Ovary (tissue), 9 donors: Measurements from ENCODE around the gene MAIP1. TPM values are rescaled to one million over a fixed set of nuclear protein-coding genes. Genes with fewer than 3 reads are reported as not detected.

Experiments
- DNase-seq, 5 donors: peaks; one replicate each; pipeline ENCODE4 v3.0.0-alpha.2; 2019 to 2020
- H3K27ac ChIP-seq, 2 donors: fragments of 200-600 bp; one replicate each; pipeline versions ENCODE4 v1.5.1 to v1.8.0; 2019 to 2022
- H3K27me3 ChIP-seq: fragments of 200-600 bp; one replicate; pipeline ENCODE4 v1.8.0; 2022
- H3K36me3 ChIP-seq: fragments of 200-600 bp; sonication (generic); one replicate; pipeline ENCODE4 v1.5.1; 2019
- H3K4me1 ChIP-seq: one replicate; pipeline ENCODE4 v1.8.1; 2013; ENCODE audit warnings: mild to moderate bottlenecking, moderate library complexity; ENCODE audit not compliant: insufficient read depth
- H3K4me3 ChIP-seq: fragments of 200-600 bp; sonication (generic); one replicate; pipeline ENCODE4 v1.5.1; 2017
- H3K9me3 ChIP-seq, 2 donors: fragments of 200-600 bp in 1 of 2; sonication (generic) in 1 of 2; one replicate each; pipeline versions ENCODE4 v1.5.1 to v1.8.1; 2013 to 2019; ENCODE audit warnings: mild to moderate bottlenecking in 1 of 2, moderate library complexity in 1 of 2
- EP300 ChIP-seq: sonication (generic); formaldehyde crosslinking; IDR thresholded peaks from one replicate; pipeline ENCODE4 v1.6.1; 2017; ENCODE audit warnings: antibody characterized with exemption
- POLR2A ChIP-seq: fragments of 450-650 bp; IDR thresholded peaks from one replicate; pipeline ENCODE4 v1.6.1; 2017; ENCODE audit warnings: antibody characterized with exemption, mild to moderate bottlenecking, moderate library complexity
- WGBS, 3 donors: extraction: QIAGEN DNeasy Blood & Tissue Kit in 1 of 3; methylation state at CpG; one replicate each; pipeline versions ENCODE4 v1.1.5 to v1.1.7; 2013 to 2017; 5-methylcytosine and 5-hydroxymethylcytosine counted together
- intact Hi-C, 4 donors: fragments of 100-400 bp; cut with DNase I; formaldehyde crosslinking; loops; one replicate each; pipeline versions ENCODE4 v1.11.0 to v1.15.1; 2022 to 2023
- polyA plus RNA-seq, 2 donors: library from polyadenylated mRNA; stranded (reverse); fragments of 200-250 nt in 1 of 2; fragments of 350-450 nt in 1 of 2; fragmentation: Illumina TruSeq in 1 of 2; extraction: RNeasy Lipid Tissue Mini Kit (QIAGEN cat#74804) in 1 of 2; gene quantifications; one replicate each; pipeline ENCODE4 v1.2.3, GENCODE V29; 2013 to 2014
- total RNA-seq, 7 donors: library from RNA; depleted of rRNA in 2 of 7; stranded (reverse); fragments of >200 nt in 2 of 7; fragmentation: NEBNext Ultra II Directional in 3 of 7; extraction: Animal tissue kit (Norgen Biotek cat#: 25700) in 3 of 7; gene quantifications; one replicate each; pipeline versions ENCODE4 v1.1.0 to v1.2.4, GENCODE V29; 2016 to 2023
- TF ChIP-seq, protein P1 (sequence below), 3 donors: fragments of 450-650 bp in 2 of 3; fragments of 200-600 bp in 1 of 3; IDR thresholded peaks; one replicate each; pipeline versions ENCODE4 v1.5.1 to v1.8.0; 2016 to 2022; ENCODE audit warnings: antibody characterized with exemption in 3 of 3, mild to moderate bottlenecking in 1 of 3
- donor health status: DM: no; HTN: no; CAD: no; lungs with moderate emphysema.
- donor health status: DM: no; HTN: no; CAD: no.
- donor health status: Bipolar disorder and iron deficiency.
- donor health status: DM: yes; HTN: yes; CAD: no.
- donor health status: DM: no; HTN: no; CAD: no.
- donor health status: DM: yes; HTN: yes; CAD: no.

Gene MAIP1
- total and polyA plus RNA-seq, 9 donors, result 10.7 to 18.3 (median 13.4) TPM

GRCh38 chr2:199973703-199974102 is 18.3 kb downstream of the MAIP1 start:
- Histone ChIP-seq H3K27ac (no peak overlapping the region), H3K4me1 (no peaks in the 10 kb centered on the region), H3K36me3 (no peaks in the 10 kb centered on the region), H3K27me3 (no peaks in the 10 kb centered on the region), H3K4me3 (no peak overlapping the region), H3K9me3 (no peaks in the 10 kb centered on the region)
- 11 to 24% (median 15%) methylated on average over 2 of the region's 2 CpGs for whole genome bisulfite sequencing, 3 donors
- DNase-seq, result no peak
- intact Hi-C loops, result loop anchor here in 1 of 4 donors (10.0 kb wide), 1 partner anchor 731 kb away; no protein-coding TSS in a partner anchor
- TF ChIP-seq, protein P1, sequence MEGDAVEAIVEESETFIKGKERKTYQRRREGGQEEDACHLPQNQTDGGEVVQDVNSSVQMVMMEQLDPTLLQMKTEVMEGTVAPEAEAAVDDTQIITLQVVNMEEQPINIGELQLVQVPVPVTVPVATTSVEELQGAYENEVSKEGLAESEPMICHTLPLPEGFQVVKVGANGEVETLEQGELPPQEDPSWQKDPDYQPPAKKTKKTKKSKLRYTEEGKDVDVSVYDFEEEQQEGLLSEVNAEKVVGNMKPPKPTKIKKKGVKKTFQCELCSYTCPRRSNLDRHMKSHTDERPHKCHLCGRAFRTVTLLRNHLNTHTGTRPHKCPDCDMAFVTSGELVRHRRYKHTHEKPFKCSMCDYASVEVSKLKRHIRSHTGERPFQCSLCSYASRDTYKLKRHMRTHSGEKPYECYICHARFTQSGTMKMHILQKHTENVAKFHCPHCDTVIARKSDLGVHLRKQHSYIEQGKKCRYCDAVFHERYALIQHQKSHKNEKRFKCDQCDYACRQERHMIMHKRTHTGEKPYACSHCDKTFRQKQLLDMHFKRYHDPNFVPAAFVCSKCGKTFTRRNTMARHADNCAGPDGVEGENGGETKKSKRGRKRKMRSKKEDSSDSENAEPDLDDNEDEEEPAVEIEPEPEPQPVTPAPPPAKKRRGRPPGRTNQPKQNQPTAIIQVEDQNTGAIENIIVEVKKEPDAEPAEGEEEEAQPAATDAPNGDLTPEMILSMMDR (IDR thresholded peaks at IDR 0.05), result peak; percentile 9 to 43 (median 36)
- TF ChIP-seq EP300, result no peak

DNA sequence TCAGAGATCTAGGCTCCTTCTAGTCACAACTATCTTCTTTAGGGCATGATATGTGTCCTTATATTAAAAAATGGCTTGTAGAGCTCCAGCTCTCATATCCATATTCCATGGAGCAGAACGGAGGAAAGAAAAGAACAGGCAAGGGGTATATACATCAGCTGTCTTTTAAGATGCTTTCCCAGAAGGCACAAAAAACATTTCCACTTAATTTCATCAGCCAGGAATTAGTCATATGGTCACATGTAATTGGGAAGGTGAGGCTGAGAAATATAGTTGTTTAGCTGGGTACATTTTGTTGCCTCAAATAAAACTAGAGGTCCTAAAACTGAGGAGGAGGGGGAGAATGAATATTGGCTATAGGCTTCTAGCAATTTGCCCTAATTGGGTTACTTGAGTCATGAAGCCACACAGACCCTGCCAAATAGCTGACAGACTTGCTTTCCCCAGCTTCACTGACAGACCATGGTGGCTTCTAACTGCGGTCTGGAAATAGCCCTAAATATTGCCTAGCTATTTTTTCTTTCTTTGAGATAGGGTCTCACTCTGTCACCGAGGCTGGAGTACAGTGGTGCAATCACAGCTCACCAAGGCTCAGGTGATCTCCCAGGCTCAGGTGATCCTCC is 20.0 kb downstream of the MAIP1 start:
- 81 to 88% (median 87%) methylated on average over 3 of the region's 3 CpGs for WGBS, 3 donors
- TF ChIP-seq, protein P1 (IDR thresholded peaks at IDR 0.05), result no peak
- TF ChIP-seq POLR2A (no peak), EP300 (no peak)
- intact Hi-C loops, result loop anchor here in 1 of 4 donors (5.0 to 10.0 kb wide), 2 partner anchors 502 to 729 kb away; no protein-coding TSS in a partner anchor

GRCh38 chr2:199977984-199978415 is 22.6 kb downstream of the MAIP1 start:
- intact Hi-C loops, result loop anchor here in 2 of 4 donors (2.0 to 10.0 kb wide), 3 partner anchors 499 to 727 kb away; no protein-coding TSS in a partner anchor
- TF ChIP-seq, protein P1 (IDR thresholded peaks at IDR 0.05), result no peak
- no peak for TF ChIP-seq POLR2A
- no peak for TF ChIP-seq EP300
- Histone ChIP-seq H3K27me3 (no peaks in the 10 kb centered on the region), H3K36me3 (no peaks in the 10 kb centered on the region), H3K9me3 (no peaks in the 10 kb centered on the region), H3K4me1 (no peaks in the 10 kb centered on the region), H3K27ac (no peak overlapping the region), H3K4me3 (no peak overlapping the region)
- DNase-seq, result no peak

More for the DNA sequence above, 20.0 kb downstream of the MAIP1 start:
- Histone ChIP-seq H3K27me3 (no peaks in the 10 kb centered on the region), H3K4me3 (no peak overlapping the region), H3K36me3 (no peaks in the 10 kb centered on the region), H3K27ac (no peak overlapping the region), H3K9me3 (no peaks in the 10 kb centered on the region), H3K4me1 (no peaks in the 10 kb centered on the region)
- DNase-seq, result no peak

- no peaks in the 10 kb centered on the region for H3K36me3 ChIP-seq
- no peaks in the 10 kb centered on the region for H3K9me3 ChIP-seq
- H3K4me1 ChIP-seq, result no peaks in the 10 kb centered on the region
- no peak overlapping the region for H3K27ac ChIP-seq
- TF ChIP-seq POLR2A, result no peak
- TF ChIP-seq, protein P1 (IDR thresholded peaks at IDR 0.05), result no peak
- TF ChIP-seq EP300, result no peak
- intact Hi-C loops, result loop anchor here in 2 of 4 donors (2.0 to 10.0 kb wide), 3 partner anchors 498 to 725 kb away; no protein-coding TSS in a partner anchor
- no peak overlapping the region for H3K4me3 ChIP-seq
- no peak for DNase-seq
- WGBS, 3 donors, result 65 to 72% (median 71%) methylated on average over 5 of the region's 5 CpGs
- H3K27me3 ChIP-seq, result no peaks in the 10 kb centered on the region
Observed at GRCh38 chr2:199979398-199979797, 24.0 kb downstream of the MAIP1 start.
